Right lobe of liver (tissue), 4 donors: ENCODE data around the gene NPC1.

Experiments used
- CTCF ChIP-seq, 4 donors: fragments of 200-600 bp in 3 of 4; fragments of 450-650 bp in 1 of 4; IDR thresholded peaks; one replicate each; pipeline versions ENCODE4 v1.5.1 to v1.8.0; 2016 to 2022; ENCODE audit warnings: antibody characterized with exemption in 4 of 4, mild to moderate bottlenecking in 2 of 4
- POLR2A ChIP-seq: fragments of 450-650 bp; IDR thresholded peaks from one replicate; pipeline ENCODE4 v1.6.1; 2017; ENCODE audit warnings: antibody characterized with exemption, mild to moderate bottlenecking
- donor health status: DM: no; HTN: no; CAD: no.
- donor health status: DM: no; HTN: no; CAD: no.
- donor health status: DM: no; HTN: yes; CAD: no.

- TF ChIP-seq POLR2A (no peak), CTCF (IDR thresholded peaks at IDR 0.05) (no peak)
Observed at GRCh38 chr18:23547846-23548245, 38.5 kb downstream of the NPC1 start.
